H9 (cell line): ENCODE measurements around the gene CXCL9. TPM values are rescaled to one million over a fixed set of nuclear protein-coding genes. Genes with fewer than 3 reads are reported as not detected.
A peak's percentile ranks its signal among the peaks of the same experiment; 100 is the strongest.
"Not testable (repeated sequence)": the region's sequence is repeated elsewhere in the genome, so short reads cannot be mapped to it uniquely, and the experiment has no call there.

ENCODE experiments used
- DNase-seq: peaks from one replicate; pipeline ENCODE4 v3.0.0-alpha.2; 2017
- H2AFZ ChIP-seq: one replicate; pipeline ENCODE4 v1.6.1; 2013; ENCODE audit warnings: mild to moderate bottlenecking, low read length, control low read depth, moderate library complexity
- H2AK5ac ChIP-seq: 2 replicates; pipeline ENCODE4 v1.6.1; 2013; ENCODE audit warnings: low read length, control low read depth, mixed read lengths; ENCODE audit not compliant: insufficient read length
- H2BK120ac ChIP-seq: one replicate; pipeline ENCODE4 v1.6.1; 2013; ENCODE audit warnings: low read depth, mild to moderate bottlenecking, low read length, control low read depth, inconsistent platforms; ENCODE audit not compliant: poor library complexity, severe bottlenecking
- H2BK12ac ChIP-seq: 2 replicates; pipeline ENCODE4 v1.6.1; 2013; ENCODE audit warnings: low read length, control low read depth, mixed read lengths, low read depth; ENCODE audit not compliant: insufficient read length
- H2BK15ac ChIP-seq: 2 replicates; pipeline ENCODE4 v1.6.1; 2013; ENCODE audit warnings: low read depth, low read length, control low read depth
- H2BK20ac ChIP-seq: one replicate; pipeline ENCODE4 v1.6.1; 2013; ENCODE audit warnings: low read depth, mild to moderate bottlenecking, low read length, control low read depth, inconsistent platforms; ENCODE audit not compliant: poor library complexity, severe bottlenecking
- H2BK5ac ChIP-seq: 2 replicates; pipeline ENCODE4 v1.6.1; 2013; ENCODE audit warnings: low read length, control low read depth, mixed read lengths; ENCODE audit not compliant: insufficient read length
- H3K14ac ChIP-seq: 2 replicates; pipeline ENCODE4 v1.6.1; 2013; ENCODE audit warnings: low read length, control low read depth; ENCODE audit not compliant: insufficient read depth
- H3K18ac ChIP-seq: 2 replicates; pipeline ENCODE4 v1.6.1; 2013; ENCODE audit warnings: low read depth, mild to moderate bottlenecking, mixed read lengths, low read length, control low read depth; ENCODE audit not compliant: insufficient read length
- H3K23ac ChIP-seq: 2 replicates; pipeline ENCODE4 v1.6.1; 2013; ENCODE audit warnings: low read length, control low read depth, mixed read lengths, low read depth; ENCODE audit not compliant: insufficient read length
- H3K23me2 ChIP-seq: 2 replicates; pipeline ENCODE4 v1.6.1; 2013; ENCODE audit warnings: low read depth, mild to moderate bottlenecking, mixed read lengths, low read length, control low read depth; ENCODE audit not compliant: insufficient read length, poor library complexity, severe bottlenecking
- H3K27ac ChIP-seq: 2 replicates; pipeline ENCODE4 v1.5.1; 2013; ENCODE audit warnings: low read length, control low read depth, mixed read lengths, low read depth; ENCODE audit not compliant: insufficient read length
- H3K27me3 ChIP-seq: 2 replicates; pipeline ENCODE4 v1.6.1; 2013; ENCODE audit warnings: low read length, control low read depth, inconsistent platforms; ENCODE audit not compliant: insufficient read depth
- H3K4ac ChIP-seq: 2 replicates; pipeline ENCODE4 v1.6.1; 2013; ENCODE audit warnings: low read depth, mild to moderate bottlenecking, control low read depth, inconsistent platforms, low read length, moderate library complexity
- H3K4me1 ChIP-seq: 2 replicates; pipeline ENCODE4 v1.6.1; 2013; ENCODE audit warnings: low read length, control low read depth, inconsistent platforms; ENCODE audit not compliant: insufficient read depth
- H3K4me2 ChIP-seq: 2 replicates; pipeline ENCODE4 v1.6.1; 2013; ENCODE audit warnings: low read length, control low read depth, mixed read lengths; ENCODE audit not compliant: insufficient read length, insufficient read depth
- H3K56ac ChIP-seq: 2 replicates; pipeline ENCODE4 v1.6.1; 2013; ENCODE audit warnings: low read depth, mild to moderate bottlenecking, mixed read lengths, low read length, control low read depth; ENCODE audit not compliant: insufficient read length
- H3K79me1 ChIP-seq: 2 replicates; pipeline ENCODE4 v1.6.1; 2013; ENCODE audit warnings: low read depth, mild to moderate bottlenecking, moderate library complexity, low read length, control low read depth, inconsistent platforms; ENCODE audit not compliant: insufficient read depth, poor library complexity, severe bottlenecking
- H3K79me2 ChIP-seq: 2 replicates; pipeline ENCODE4 v1.6.1; 2013; ENCODE audit warnings: low read length, control low read depth, inconsistent platforms; ENCODE audit not compliant: insufficient read depth
- H3K9ac ChIP-seq: 2 replicates; pipeline ENCODE4 v1.6.1; 2013; ENCODE audit warnings: low read length, control low read depth, mixed read lengths; ENCODE audit not compliant: insufficient read length; ENCODE audit errors: extremely low read depth
- H3K9me3 ChIP-seq: one replicate; pipeline ENCODE4 v1.6.1; 2013; ENCODE audit warnings: low read depth, low read length, inconsistent platforms; ENCODE audit not compliant: control insufficient read depth
- H3T11ph ChIP-seq: one replicate; pipeline ENCODE4 v1.6.1; 2013; ENCODE audit warnings: mild to moderate bottlenecking, low read length, control low read depth, inconsistent platforms
- H4K20me1 ChIP-seq: one replicate; pipeline ENCODE4 v1.6.1; 2013; ENCODE audit not compliant: control insufficient read depth, insufficient read length, insufficient read depth
- H4K5ac ChIP-seq: 2 replicates; pipeline ENCODE4 v1.6.1; 2013; ENCODE audit warnings: low read depth, mild to moderate bottlenecking, mixed read lengths, low read length, control low read depth; ENCODE audit not compliant: insufficient read length
- H4K8ac ChIP-seq: replicated peaks from 2 replicates; pipeline ENCODE4 v1.6.1; 2013; ENCODE audit warnings: low read length, control low read depth, mixed read lengths, low read depth; ENCODE audit not compliant: insufficient read length
- H4K91ac ChIP-seq: 2 replicates; pipeline ENCODE4 v1.6.1; 2013; ENCODE audit warnings: low read depth, mild to moderate bottlenecking, moderate library complexity, mixed read lengths, low read length, control low read depth; ENCODE audit not compliant: insufficient read length
- H3K27ac Mint-ChIP-seq, 3 experiments: 2 replicates in 2 of 3; 3 replicates in 1 of 3; pipeline ENCODE4 v1.8.0; 2020 to 2021; ENCODE audit warnings: mixed read lengths in 3 of 3, mild to moderate bottlenecking in 1 of 3, moderate library complexity in 1 of 3
- H3K27me3 Mint-ChIP-seq: 2 replicates; pipeline ENCODE4 v1.8.0; 2021; ENCODE audit warnings: low read depth, mild to moderate bottlenecking, moderate library complexity, mixed read lengths
- H3K36me3 Mint-ChIP-seq, 3 experiments: 2 replicates in 2 of 3; 3 replicates in 1 of 3; pipeline ENCODE4 v1.8.0; 2020 to 2021; ENCODE audit warnings: low read depth in 3 of 3, mixed read lengths in 3 of 3; ENCODE audit not compliant: insufficient read depth in 1 of 3
- H3K4me1 Mint-ChIP-seq, 2 experiments: 2 replicates each; pipeline ENCODE4 v1.8.0; 2020; ENCODE audit warnings: mixed read lengths in 2 of 2
- H3K4me3 Mint-ChIP-seq, 2 experiments: 2 replicates in 1 of 2; 3 replicates in 1 of 2; pipeline ENCODE4 v1.8.0; 2020 to 2021; ENCODE audit warnings: mild to moderate bottlenecking in 2 of 2, mixed read lengths in 2 of 2, moderate library complexity in 1 of 2
- H3K9me3 Mint-ChIP-seq, 2 experiments: 2 replicates in 1 of 2; 3 replicates in 1 of 2; pipeline ENCODE4 v1.8.0; 2020; ENCODE audit warnings: mild to moderate bottlenecking in 2 of 2, mixed read lengths in 2 of 2, moderate library complexity in 1 of 2
- CTCF ChIP-seq: fragments of 200-600 bp; sonication (generic); conservative IDR thresholded peaks from 3 replicates; pipeline ENCODE4 v1.8.0; 2021; ENCODE audit warnings: antibody characterized with exemption, mild to moderate bottlenecking
- WGBS: extraction: QIAGEN DNeasy Blood & Tissue Kit; methylation state at CpG from one replicate; pipeline ENCODE4 v1.1.7; 2013; ENCODE audit warnings: missing lambda C conversion rate, low lambda C conversion rate, mixed read lengths; ENCODE audit not compliant: insufficient read length; ENCODE audit errors: extremely low coverage; 5-methylcytosine and 5-hydroxymethylcytosine counted together
- total RNA-seq: library from RNA; stranded (reverse); gene quantifications from 2 replicates; pipeline ENCODE4 v1.2.1, GENCODE V29; 2021

The CXCL9 gene
- total RNA-seq, 1 experiment from 2014 or later, result not detected

GRCh38 chr4:76053730-76054129 is 46.4 kb upstream of the CXCL9 start:
- H3K9me3 Mint-ChIP-seq, result no peaks in the 10 kb centered on the region
- H3K14ac ChIP-seq, result no peak overlapping the region

GRCh38 chr4:76050560-76051050 is 43.3 kb upstream of the CXCL9 start:
- H3K18ac ChIP-seq, H2BK120ac ChIP-seq, H4K20me1 ChIP-seq, H2BK20ac ChIP-seq, H3K79me2 ChIP-seq, H3K4me1 ChIP-seq, H3T11ph ChIP-seq, DNase-seq, H2AK5ac ChIP-seq, H4K5ac ChIP-seq, H3K27ac ChIP-seq, H4K8ac ChIP-seq, H3K4me2 ChIP-seq, H3K14ac ChIP-seq, H2BK15ac ChIP-seq, H3K79me1 ChIP-seq, H4K91ac ChIP-seq, H3K56ac ChIP-seq, H2BK12ac ChIP-seq, H3K23ac ChIP-seq, H3K9me3 ChIP-seq, H3K27ac Mint-ChIP-seq, H3K36me3 Mint-ChIP-seq, H3K4ac ChIP-seq, H3K27me3 ChIP-seq, H3K9ac ChIP-seq, H3K23me2 ChIP-seq, H3K9me3 Mint-ChIP-seq, H3K27me3 Mint-ChIP-seq, H2AFZ ChIP-seq, H2BK5ac ChIP-seq, H3K4me3 Mint-ChIP-seq: not testable (repeated sequence)
- peaks cover 26 to 33% of the 10 kb centered on the region in 2 experiments for H3K4me1 Mint-ChIP-seq
- WGBS, result no CpG with 5 or more reads among the region's 27 CpGs

More at GRCh38 chr4:76053730-76054129, 46.4 kb upstream of the CXCL9 start:
- no peak overlapping the region for H2BK15ac ChIP-seq
- no peak for TF ChIP-seq CTCF
- no peak overlapping the region for H3K4ac ChIP-seq
- Mint-ChIP-seq H3K27ac (peak overlapping the region in 1 of 3 experiments; percentile 8; a peak in 3 of 7 replicates), H3K27me3 (peaks cover 5% of the 10 kb centered on the region), H3K4me3 (no peak overlapping the region; a peak in 1 of 5 replicates), H3K4me1 (peaks cover 31 to 42% of the 10 kb centered on the region in 2 experiments), H3K36me3 (no peaks in the 10 kb centered on the region)
- H3T11ph ChIP-seq, result no peak overlapping the region
- no peak overlapping the region for H3K18ac ChIP-seq
- H2BK20ac ChIP-seq, result no peak overlapping the region
- no peak overlapping the region for H3K4me2 ChIP-seq
- no peaks in the 10 kb centered on the region for H3K79me1 ChIP-seq
- WGBS, result no CpG with 5 or more reads among the region's 4 CpGs
- H3K9me3 ChIP-seq, result no peaks in the 10 kb centered on the region
- H4K8ac ChIP-seq, result no peak overlapping the region
- H3K23me2 ChIP-seq, result no peaks in the 10 kb centered on the region
- H3K4me1 ChIP-seq, result peaks cover 9% of the 10 kb centered on the region
- H2BK120ac ChIP-seq, result no peak overlapping the region
- no peak overlapping the region for H3K23ac ChIP-seq
- no peak overlapping the region for H4K5ac ChIP-seq
- no peak overlapping the region for H2AFZ ChIP-seq
- no peak overlapping the region for H3K56ac ChIP-seq
- DNase-seq, result no peak
- no peak overlapping the region for H4K91ac ChIP-seq
- no peaks in the 10 kb centered on the region for H3K27me3 ChIP-seq
- no peak overlapping the region for H2AK5ac ChIP-seq
- H3K27ac ChIP-seq, result no peak overlapping the region
- no peaks in the 10 kb centered on the region for H4K20me1 ChIP-seq
- H2BK12ac ChIP-seq, result no peak overlapping the region
- H2BK5ac ChIP-seq, result no peak overlapping the region
- no peaks in the 10 kb centered on the region for H3K79me2 ChIP-seq
- no peak overlapping the region for H3K9ac ChIP-seq
